Stimulated activated CD8-positive, alpha-beta memory T cell treated with anti-CD3 and anti-CD28 coated beads, Interleukin-12 subunit alpha, Interleukin-12 subunit beta, amount 100 ng/mL, for 4 hours (primary cell): ENCODE data around the gene SAXO1.

ENCODE experiments used
- DNase-seq: peaks from one replicate; pipeline ENCODE4 v3.0.0-alpha.2; 2020; ENCODE audit warnings: low read depth

SAXO1 gene

DNA sequence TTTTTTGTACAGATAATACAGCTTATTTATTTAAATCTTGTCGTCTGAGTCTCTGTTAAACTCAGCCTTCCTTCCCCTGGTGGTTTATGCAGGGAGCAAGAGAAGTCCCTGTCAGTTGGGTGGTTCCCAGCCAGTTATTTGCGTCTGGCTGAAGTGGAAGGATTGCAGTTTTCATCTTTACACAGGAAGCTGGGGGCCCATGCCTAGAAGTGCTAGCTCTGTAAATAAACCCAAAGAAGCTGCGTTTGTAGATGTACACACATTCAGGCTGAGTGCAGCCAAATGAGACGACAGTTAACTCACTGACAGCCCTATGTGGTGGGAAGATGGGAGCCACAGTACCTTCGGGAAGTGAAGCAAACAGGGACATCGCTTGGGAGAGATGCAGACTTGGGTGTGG, 122.1 kb downstream of the SAXO1 start:
- DNase-seq, result no peak

DNA sequence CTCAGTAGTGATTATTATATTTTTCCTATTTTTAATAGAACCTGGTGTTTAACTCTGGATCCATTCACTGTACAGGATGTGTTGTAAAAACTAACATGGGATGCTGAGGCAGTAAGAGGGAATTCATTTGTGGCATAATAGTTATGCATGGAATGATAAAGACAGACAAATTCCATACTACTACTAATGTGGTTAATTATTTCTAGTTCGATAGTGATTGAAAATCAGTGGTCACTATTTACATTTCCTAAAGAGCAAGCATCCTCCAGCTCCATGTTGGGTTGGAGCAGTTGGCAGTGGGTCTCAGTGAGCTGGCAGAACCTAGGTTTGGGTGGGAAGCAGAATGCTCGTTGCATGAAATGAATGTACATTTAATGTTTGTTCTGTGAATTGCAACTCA, 122.6 kb downstream of the SAXO1 start:
- DNase-seq, result no peak

DNA sequence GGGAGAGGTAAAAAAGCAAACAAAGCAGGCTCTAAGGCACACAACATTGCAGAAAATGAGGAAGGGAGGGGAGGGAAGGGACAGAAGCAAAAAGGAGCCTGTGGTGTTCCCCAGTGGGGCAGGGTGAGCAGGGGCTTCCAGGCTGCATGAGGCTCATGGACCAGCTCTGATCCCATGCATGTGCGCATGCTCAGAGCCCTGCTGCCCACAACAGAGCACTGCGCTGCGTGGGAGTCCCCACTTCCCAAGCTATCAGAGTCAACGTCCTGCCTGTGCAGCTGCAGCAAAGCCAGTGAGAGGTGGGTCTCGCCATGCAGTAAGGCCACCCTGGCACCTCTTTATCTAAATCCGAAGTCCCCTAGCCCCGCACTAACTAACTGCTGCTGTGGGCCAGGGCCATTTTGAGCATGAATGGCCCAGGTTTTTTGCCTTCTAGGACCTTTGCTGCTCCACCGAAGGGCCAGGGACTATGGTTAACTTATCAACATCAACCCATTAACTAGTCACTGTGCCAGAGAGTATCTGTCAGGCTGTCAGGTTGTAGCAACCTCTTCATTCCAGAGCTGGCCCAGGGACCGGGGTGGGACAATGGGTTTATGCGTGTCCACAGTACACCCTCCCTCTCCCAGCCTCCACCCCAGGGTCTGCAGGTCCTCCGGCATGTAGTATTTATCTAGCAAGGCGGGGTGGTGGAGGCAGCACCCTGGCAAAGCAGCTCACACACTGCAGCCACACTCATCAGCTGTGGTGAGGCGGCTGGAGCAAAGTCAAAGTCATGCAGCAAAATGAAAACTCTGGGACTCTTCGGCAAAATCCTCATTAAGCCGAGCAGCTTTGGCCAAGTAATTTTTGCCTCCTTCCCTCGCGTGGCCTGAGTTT, 123.6 kb downstream of the SAXO1 start:
- no peak for DNase-seq

DNA sequence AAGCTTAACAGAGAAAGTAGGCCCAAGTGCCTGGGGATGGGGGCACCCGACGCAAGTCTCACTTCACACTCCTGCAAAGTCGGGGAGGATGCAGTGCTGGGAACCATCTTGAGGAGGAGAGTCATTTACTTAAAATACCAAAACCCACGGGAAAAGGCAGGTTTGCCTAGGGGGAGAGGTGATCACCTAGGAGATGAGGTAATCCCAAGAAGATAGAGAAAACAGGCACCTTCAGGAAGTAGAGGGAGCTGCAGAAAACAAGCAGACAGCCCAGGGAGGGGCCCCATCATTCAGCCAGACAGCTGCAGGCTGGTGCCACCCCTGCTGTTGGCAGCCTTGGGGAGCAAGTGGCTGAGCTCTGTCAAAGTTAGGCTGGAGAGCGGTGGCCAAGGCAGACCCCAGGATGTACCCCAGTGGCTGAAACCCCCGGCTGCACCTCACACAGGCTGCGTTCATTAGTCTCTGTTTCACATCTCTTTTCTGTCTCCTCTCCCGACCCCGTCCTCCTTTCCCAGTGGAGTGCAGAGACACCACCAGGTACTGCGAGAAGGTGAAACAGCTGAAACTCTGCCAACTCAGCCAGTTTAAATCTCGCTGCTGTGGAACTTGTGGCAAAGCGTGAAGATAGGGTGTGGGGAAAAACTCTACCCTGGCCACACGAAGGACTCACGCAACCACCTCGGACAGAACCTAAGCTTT, 124.9 kb downstream of the SAXO1 start:
- DNase-seq, result no peak

DNA sequence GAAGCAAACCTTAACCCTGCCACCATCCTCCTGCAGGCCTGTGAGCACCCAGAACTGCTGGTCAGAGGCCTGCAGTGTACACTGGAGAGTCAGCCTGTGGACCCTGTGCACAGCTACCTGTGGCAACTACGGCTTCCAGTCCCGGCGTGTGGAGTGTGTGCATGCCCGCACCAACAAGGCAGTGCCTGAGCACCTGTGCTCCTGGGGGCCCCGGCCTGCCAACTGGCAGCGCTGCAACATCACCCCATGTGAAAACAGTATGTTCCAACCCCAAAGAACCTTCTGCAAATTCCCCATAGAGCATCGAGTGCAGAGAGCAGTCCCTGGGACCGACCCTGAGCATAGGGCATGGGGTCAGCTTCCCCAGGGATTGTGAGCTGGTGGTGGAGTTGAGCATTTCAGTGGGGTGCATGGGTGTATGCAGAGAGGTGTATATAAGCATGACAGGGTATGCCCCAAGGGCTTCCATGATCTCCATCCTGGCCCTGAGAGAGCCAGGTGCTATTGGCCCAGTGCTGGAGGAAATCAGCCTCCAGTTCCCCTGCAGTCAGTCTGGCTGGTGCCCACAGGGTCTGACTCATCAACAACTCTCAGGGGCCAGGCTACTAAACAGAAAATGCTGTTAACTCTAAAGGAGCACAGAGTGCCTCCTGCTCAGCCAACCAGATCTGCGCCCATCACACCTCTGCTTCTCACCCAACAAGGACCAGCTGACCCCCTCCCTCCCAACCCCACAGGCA, 126.2 kb downstream of the SAXO1 start:
- no peak for DNase-seq

DNA sequence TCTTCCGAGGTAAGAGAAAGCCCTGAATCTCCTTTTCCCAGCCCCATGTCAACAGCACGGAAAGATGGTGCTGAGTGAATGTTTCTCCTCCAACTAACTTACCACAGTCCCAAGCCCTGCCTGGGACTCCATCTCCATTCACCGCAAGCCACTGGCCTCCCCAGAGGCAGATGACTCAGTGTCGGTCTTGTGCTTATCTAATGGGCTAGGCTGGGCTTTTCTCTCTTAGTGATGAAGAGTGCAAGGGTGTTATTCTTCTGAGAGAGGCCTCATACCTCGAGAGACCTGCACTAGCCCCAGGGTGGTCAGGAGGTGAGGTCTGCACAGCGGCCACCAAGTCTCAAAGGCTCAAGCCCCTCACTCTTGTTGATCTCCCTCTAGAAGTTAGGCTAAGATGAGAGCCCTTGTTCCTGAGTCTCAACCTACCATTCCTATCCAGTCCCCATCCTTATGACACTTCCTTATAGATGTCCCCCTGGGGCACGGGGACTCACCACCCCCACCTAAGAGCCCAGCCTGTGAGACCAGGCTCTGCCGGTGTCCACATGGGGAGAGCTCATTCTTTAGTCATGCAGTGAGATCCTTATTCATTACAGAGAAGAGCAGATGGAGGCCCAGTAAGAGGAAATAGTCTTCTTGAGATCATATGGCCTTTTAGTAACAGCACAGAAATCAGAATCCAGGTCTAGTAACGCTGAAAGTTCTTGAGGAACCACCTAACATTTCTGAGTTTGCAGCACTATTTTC, 127.0 kb downstream of the SAXO1 start:
- no peak for DNase-seq

DNA sequence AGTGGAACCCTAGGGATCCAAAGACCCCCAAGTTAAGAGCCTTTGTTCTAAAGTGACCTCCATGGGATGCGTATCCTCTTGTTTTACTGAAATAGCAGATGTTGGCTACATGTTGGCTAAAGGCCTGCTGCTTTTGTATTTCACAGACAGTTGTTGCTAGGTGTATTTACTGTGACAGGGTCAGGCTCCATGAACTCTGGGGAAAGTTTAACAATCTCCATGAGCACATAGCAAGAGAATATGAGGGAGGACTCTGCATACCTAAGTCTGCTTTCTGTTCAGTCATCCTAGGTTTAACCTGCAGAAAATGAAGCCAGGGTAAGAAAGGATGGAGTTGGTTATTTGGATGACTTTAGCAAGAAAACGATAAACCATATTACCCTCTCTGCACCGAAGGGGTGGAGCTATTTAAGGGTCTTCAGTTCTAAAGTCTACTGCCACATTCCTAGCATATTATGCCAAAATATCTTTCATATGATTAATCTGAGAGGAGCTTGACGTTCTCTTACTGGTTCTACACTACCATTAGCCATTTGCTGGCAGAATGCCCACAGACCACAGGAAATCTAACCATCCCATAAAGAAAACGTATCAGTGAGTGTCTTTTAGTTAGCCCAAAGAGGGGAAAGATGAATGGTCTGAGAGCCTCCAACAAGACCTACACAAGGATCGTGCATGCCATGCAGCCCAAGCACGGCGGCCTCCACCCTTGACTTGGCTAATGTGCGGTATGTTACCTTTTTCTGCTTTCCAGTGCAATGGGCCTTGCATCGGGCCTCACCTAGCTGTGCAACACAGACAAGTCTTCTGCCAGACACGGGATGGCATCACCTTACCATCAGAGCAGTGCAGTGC, 127.8 kb downstream of the SAXO1 start:
- no peak for DNase-seq

DNA sequence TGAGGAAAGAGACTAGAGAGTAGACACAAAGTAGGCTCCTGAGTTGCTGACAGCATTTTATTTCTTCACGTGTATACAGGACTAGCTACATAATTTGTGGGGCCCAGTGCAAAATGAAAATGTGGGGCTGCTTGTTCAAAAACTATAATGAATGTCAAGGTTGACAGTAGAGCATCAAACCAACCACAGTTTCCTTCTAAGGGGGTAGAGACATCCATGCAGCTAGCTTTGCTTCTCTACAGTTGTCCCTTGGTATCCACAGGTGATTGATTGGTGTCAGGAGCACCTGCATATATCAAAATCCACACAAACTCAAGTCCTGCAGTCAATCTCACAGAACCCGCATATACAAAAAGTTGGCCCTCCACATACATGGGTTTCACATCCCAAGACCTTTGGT, 129.6 kb downstream of the SAXO1 start:
- DNase-seq, result no peak

DNA sequence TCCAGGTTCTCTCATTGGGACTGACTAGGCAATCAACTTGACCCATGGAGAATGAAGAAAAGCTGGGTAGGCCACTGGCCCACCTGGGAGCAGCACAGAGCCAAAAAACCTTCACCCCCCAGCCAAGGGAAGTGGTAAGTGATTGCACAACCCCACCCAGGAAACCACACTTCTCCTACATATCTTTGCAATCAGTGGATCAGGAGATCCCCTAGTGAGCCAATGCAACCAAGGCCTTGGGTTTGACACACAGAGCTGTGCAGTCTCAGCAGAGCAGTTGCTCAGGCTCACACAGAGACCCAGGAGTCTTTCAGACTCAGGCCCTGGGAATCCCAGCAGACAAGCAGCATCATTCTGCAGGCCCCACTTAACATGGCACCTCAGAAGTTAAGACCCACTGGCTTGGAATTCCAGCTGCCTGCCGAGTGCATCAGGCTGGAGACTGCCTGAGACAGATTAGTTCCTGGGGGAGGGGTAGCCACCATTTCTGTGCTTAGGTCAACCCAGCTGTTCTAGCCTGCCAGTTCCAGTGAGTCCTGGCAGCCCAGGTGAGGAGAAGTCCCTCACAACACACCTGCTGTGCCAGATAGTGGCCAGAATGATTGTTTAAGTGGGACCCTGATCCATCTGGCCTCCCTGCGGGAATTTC, 136.4 kb downstream of the SAXO1 start:
- no peak for DNase-seq

DNA sequence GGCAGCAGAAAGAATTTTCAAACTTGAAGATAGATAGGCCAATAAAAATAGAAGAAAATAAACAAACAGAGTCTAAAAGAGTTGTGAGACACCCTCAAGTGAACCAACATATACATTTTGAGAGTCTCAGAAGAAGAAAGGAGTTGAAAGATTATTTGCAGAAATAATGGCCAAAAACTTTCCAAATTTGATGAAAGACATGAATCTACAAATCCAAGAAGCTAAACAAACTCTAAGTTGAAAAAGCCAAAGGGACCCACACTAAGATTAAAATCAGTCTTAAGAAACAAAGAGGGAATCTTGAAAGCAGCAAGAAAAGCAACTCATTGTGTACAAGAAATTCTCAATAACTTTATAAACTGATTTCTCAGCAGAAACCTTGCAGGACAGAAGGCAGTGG, 137.0 kb downstream of the SAXO1 start:
- DNase-seq, result no peak

DNA sequence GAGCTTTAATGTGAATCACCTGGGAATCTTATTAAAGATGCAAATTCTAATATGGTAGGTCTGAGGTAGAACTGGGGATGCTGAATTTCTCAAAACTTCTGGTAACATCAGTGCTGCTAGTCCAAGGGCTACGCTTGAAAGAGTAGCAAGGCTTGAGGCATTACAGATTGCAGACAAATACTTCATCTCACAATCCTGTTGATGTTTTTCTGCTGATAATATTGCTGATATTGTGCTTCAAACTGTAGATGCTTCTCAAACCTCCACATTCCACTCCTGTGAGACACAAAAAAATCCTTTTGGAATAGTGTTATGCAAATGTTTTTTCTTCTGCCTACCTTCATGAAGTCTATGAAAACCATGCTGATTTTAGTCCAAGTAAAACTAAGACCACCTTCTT, 139.5 kb downstream of the SAXO1 start:
- DNase-seq, result no peak

DNA sequence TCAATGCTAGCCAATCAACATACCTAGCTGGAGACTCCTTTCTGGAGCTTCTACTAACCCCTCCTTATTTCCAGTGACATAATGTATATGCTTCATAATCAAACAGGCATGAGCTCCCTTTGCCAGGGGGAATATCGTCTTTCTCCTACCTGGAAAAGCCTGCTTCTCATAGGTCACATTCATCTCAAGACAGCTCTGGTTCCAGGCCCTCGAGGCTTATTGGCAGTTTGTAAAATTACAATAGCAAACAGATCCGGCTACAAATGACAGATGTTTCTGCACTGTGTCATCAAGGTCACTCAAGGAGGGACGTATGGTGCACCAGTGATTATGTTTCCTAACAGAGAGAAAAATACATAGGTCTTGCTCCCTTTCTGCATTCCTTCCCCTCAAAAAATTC, 140.0 kb downstream of the SAXO1 start:
- DNase-seq, result no peak

DNA sequence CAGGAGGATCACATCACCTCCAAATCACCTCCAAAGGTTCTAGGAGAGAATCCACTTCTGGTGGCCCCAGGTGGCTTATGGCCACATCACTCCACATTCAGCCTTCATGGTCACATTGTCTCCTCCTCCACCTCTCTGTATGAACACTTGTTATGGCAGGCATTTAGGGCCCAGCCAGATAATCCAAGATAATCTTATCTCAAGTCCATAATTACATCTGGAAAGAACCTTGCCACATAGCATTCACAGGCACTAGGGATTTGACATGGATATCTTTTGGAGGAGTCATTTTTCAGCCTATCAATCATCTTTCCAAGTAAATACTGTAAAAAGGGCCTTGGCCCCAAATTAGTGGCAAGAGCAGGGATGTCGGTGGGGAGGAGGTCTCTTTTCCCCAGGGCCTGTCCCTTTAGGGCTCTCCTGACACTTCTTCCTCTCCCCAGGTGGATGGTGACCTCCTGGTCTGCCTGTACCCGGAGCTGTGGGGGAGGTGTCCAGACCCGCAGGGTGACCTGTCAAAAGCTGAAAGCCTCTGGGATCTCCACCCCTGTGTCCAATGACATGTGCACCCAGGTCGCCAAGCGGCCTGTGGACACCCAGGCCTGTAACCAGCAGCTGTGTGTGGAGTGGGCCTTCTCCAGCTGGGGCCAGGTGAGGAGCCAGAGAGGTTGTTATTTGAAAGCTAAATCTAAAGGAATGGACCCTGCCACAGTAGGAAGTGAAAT, 140.9 kb downstream of the SAXO1 start:
- no peak for DNase-seq

DNA sequence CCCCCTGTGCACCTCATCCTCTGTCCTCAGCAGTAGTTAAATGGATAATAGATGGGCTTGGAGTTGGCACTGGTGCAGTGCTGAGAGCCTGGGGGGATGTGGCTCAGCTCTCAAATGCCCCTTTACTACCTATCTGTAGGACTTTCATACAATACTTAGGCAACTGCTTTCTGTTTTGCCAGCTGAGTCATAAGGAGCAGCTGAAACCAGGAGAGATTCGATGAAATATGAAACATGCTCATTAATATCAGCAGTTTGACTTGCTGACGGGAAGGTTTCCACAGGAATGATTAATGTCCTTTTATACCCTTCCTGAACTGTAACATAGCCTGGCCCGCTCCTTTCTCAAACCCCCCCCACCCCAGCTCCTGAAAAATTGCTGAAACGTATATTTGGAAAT, 142.6 kb downstream of the SAXO1 start:
- DNase-seq, result no peak

DNA sequence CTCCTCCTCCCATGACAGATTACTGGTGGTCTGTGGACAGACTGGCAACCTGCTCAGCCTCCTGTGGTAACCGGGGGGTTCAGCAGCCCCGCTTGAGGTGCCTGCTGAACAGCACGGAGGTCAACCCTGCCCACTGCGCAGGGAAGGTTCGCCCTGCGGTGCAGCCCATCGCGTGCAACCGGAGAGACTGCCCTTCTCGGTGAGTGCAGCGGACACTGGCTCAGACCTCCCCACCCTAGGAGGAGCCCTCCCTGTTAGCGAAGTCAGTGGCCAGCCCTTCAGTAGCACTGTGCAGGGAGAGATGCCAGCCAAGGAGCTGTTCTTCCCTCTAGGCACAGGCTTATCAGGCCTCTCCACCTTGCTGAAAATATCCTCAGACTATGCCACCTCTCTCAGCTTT, 143.5 kb downstream of the SAXO1 start:
- DNase-seq, result no peak

DNA sequence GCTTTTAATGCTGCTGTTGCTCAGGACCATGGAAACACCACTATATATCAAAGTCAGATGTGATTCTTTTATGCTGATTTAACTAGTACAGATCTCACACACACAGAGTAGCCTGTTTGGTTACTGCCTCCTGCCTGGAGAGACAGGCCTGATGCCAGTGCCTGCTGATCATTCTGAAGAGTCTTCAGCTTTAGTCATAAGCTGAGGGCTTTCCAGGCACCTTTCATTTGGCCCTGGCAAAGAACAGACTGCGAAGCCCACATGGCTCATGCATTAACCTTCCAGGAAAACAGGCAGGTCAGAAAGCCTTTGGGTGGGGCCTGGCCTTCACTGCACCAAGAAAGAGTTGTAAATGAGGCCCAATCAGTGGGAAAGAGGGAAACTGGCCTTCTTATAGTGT, 144.7 kb downstream of the SAXO1 start:
- DNase-seq, result no peak

DNA sequence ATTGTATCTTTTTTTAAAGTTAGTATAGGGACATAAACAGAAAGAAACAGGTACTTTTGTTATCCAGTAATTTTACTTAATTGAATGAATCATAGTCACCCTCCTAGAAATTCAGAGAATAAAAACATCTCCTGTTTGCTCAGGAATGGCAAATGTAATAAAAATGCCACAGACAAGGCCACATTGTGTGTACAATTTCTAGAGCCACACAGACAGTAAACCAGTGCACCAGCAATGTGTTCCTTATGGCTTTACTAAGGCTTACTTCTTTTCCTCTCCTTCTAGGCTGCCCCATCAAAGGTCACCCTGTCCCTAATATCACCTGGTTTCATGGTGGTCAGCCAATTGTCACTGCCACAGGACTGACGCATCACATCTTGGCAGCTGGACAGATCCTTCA, 145.5 kb downstream of the SAXO1 start:
- no peak for DNase-seq

DNA sequence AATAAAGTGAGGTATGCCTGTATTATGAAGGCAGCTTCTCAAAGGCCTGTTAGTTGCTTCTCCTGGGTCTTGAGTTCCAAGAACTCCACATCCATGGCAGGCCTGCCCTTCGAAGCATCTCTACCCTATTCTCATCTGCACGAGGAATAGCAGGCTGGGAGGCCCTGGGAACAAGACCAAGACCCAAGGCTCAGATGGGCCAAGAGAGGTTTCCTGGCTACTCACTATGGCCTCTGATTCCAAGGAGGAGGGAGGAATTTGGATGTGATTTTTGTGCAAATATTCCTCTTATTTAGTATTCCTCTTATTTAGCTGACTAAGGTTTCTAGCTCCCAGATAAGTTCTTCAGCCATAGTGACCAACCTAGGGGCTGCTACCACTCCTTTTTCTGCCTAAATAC, 151.3 kb downstream of the SAXO1 start:
- no peak for DNase-seq

DNA sequence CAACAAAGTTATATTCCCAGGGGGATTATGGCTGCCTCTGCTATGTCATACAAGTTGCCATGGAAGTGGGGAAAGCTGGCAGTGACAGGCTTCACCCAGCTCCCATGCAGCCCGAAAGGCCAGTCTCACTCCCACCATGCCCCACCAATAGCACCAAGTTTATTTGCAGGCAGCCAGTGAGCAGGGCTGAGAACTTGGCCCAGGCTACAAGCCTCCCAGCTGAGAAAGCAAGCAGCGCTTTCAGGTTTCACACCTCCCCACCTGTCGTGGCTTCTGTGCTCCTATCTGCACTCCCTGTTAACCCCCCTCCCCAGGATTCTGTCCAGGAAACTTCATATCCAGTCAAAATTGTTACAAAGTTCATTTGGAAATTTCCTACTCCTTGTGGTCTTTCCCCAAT, 155.0 kb downstream of the SAXO1 start:
- DNase-seq, result no peak
